K562 (cell line): Measurements from ENCODE around the gene GNA14. TPM values are rescaled to one million over a fixed set of nuclear protein-coding genes. Genes with fewer than 3 reads are reported as not detected.

Experiments
- ATAC-seq: fragments of 200-7000 bp; cut with Tn5 transposase; 3 replicates; pipeline ENCODE4 v1.9.1; 2020; ENCODE audit warnings: moderate library complexity
- BruUV-seq: library from RNA; stranded (reverse); fragments of 400-500 nt; replicated peaks from 2 replicates; lab custom pipeline; 2021; lab: Mats Ljungman, UMichigan
- CTCF ChIA-PET: fragments of 300-600 bp; formaldehyde crosslinking; extraction: SDS; loops from one replicate; lab custom pipeline; 2021; ENCODE audit warnings: low intra/inter-chr PET ratio; lab: Yijun Ruan, JAX
- POLR2A ChIA-PET: fragments of 300-600, 350-650 bp; sonication (Branson Sonifier 250); formaldehyde crosslinking; extraction: SDS; loops from one replicate; lab custom pipeline; 2021; ENCODE audit warnings: antibody characterized with exemption, inconsistent platforms; lab: Yijun Ruan, JAX
- DNase-seq, 4 experiments: peaks; one replicate each; pipeline versions ENCODE4 v3.0.0 to v3.0.0-alpha.2; 2011 to 2018; ENCODE audit warnings: low spot score in 3 of 4, mixed read lengths in 3 of 4; ENCODE audit errors: extremely low read depth in 1 of 4
- FAIRE-seq: peaks from 2 replicates; lab custom pipeline; 2011; peaks lifted over from hg19 to GRCh38; lab: Jason Lieb, UNC
- H2AFZ ChIP-seq: 2 replicates; pipeline ENCODE4 v1.6.0; 2011; ENCODE audit warnings: low read depth, low read length, control low read depth, inconsistent platforms
- H3K27ac ChIP-seq: fragments of 200-600 bp; 3 replicates; pipeline ENCODE4 v1.8.0; 2011; ENCODE audit warnings: low read depth, mild to moderate bottlenecking, control low read depth, inconsistent platforms, low read length, moderate library complexity, mixed read lengths; ENCODE audit errors: extremely low read depth
- H3K27me3 ChIP-seq, 2 experiments: fragments of 300-600 bp in 1 of 2; 2 replicates in 1 of 2; 3 replicates in 1 of 2; pipeline versions ENCODE4 v1.6.0 to v1.8.0; 2011; ENCODE audit warnings: inconsistent platforms in 2 of 2, low read length in 2 of 2, mild to moderate bottlenecking in 1 of 2, mixed read lengths in 1 of 2, moderate library complexity in 1 of 2; ENCODE audit not compliant: control insufficient read depth in 2 of 2, insufficient read depth in 2 of 2
- H3K36me3 ChIP-seq: fragments of 300-600 bp; 3 replicates; pipeline ENCODE4 v1.8.0; 2011; ENCODE audit warnings: mild to moderate bottlenecking, low read length, inconsistent platforms; ENCODE audit not compliant: control insufficient read depth, insufficient read depth
- H3K4me1 ChIP-seq, 2 experiments: fragments of 200-600 bp in 1 of 2; replicated peaks in 1 of 2; 2 replicates in 1 of 2; 3 replicates in 1 of 2; pipeline versions ENCODE4 v1.5.1 to v1.8.0; 2011; ENCODE audit warnings: inconsistent platforms in 2 of 2, low read length in 2 of 2, mild to moderate bottlenecking in 1 of 2, mixed read lengths in 1 of 2, moderate library complexity in 1 of 2; ENCODE audit not compliant: control insufficient read depth in 2 of 2, insufficient read depth in 2 of 2
- H3K4me2 ChIP-seq: 2 replicates; pipeline ENCODE4 v1.6.1; 2011; ENCODE audit warnings: low read length, control low read depth, inconsistent platforms, mixed read lengths; ENCODE audit not compliant: insufficient read depth
- H3K4me3 ChIP-seq: fragments of 200-600 bp; sonication (generic), shearing (Covaris generic); 2 replicates; pipeline ENCODE4 v1.5.1; 2016; ENCODE audit warnings: control low read depth, inconsistent platforms
- H3K79me2 ChIP-seq: fragments of 200-600 bp; 3 replicates; pipeline ENCODE4 v1.8.0; 2011; ENCODE audit warnings: low read length, inconsistent platforms; ENCODE audit not compliant: control insufficient read depth, insufficient read depth
- H3K9ac ChIP-seq, 2 experiments: 2 replicates each; pipeline versions ENCODE4 v1.6.0 to v1.6.1; 2011; ENCODE audit warnings: low read depth in 2 of 2, low read length in 2 of 2, control low read depth in 1 of 2, inconsistent platforms in 1 of 2, mild to moderate bottlenecking in 1 of 2, mixed read lengths in 1 of 2; ENCODE audit not compliant: insufficient read depth in 1 of 2
- H3K9me1 ChIP-seq: one replicate; pipeline ENCODE4 v1.6.0; 2011; ENCODE audit warnings: inconsistent platforms, mild to moderate bottlenecking, low read length, moderate library complexity; ENCODE audit not compliant: control insufficient read depth, insufficient read depth
- H3K9me3 ChIP-seq: replicated peaks from 2 replicates; pipeline ENCODE4 v1.5.1; 2011; ENCODE audit warnings: low read depth, low read length, inconsistent platforms; ENCODE audit not compliant: control insufficient read depth, insufficient read depth
- H4K20me1 ChIP-seq: replicated peaks from 2 replicates; pipeline ENCODE4 v1.6.1; 2011; ENCODE audit warnings: low read length, inconsistent platforms, mixed read lengths; ENCODE audit not compliant: control insufficient read depth, insufficient read depth
- ARID2 ChIP-seq: fragments of 450-650 bp; IDR thresholded peaks from 2 replicates; pipeline ENCODE4 v1.6.1; 2017; ENCODE audit warnings: antibody characterized with exemption, mild to moderate bottlenecking
- FOXK1 ChIP-seq: sonication (generic); formaldehyde crosslinking; IDR thresholded peaks from 2 replicates; pipeline ENCODE4 v1.8.0; 2022; ENCODE audit warnings: missing genetic modification reagents, mild to moderate bottlenecking, borderline replicate concordance
- HIVEP1 ChIP-seq: fragments of 250-450 bp; sonication (Bioruptor Pico); IDR thresholded peaks from 2 replicates; pipeline ENCODE4 v1.4.0; 2020; ENCODE audit warnings: mild to moderate bottlenecking
- HMG20B ChIP-seq: fragments of 250-450 bp; sonication (Bioruptor Pico); IDR thresholded peaks from 2 replicates; pipeline ENCODE4 v1.5.0; 2021; ENCODE audit warnings: mild to moderate bottlenecking
- RB1 ChIP-seq: fragments of 450-650 bp; IDR thresholded peaks from 2 replicates; pipeline ENCODE4 v1.6.1; 2017; ENCODE audit warnings: low read depth, mild to moderate bottlenecking
- TAF15 ChIP-seq: fragments of 200-400 bp; formaldehyde crosslinking; IDR thresholded peaks from 2 replicates; pipeline ENCODE4 v1.6.1; 2017; ENCODE audit warnings: mild to moderate bottlenecking, low read depth, low read length, moderate library complexity
- WGBS: fragments of 100-300 bp; shearing (Covaris generic); methylation state at CpG from one replicate; pipeline ENCODE4 v1.1.6; 2016; ENCODE audit warnings: low coverage, mixed read lengths; ENCODE audit not compliant: insufficient coverage; ENCODE audit errors: missing lambda C conversion rate; 5-methylcytosine and 5-hydroxymethylcytosine counted together
- in situ Hi-C: fragments of 300-500 bp; cut with MboI; formaldehyde crosslinking; loops from 4 replicates; pipeline ENCODE4 v1.15.0; 2018; ENCODE audit warnings: inconsistent platforms, mixed read lengths
- intact Hi-C: fragments of 100-400 bp; cut with micrococcal nuclease; formaldehyde crosslinking; loops from 2 replicates; pipeline ENCODE4 v1.14.2; 2022
- polyA plus RNA-seq, 8 experiments: library from polyadenylated mRNA; depleted of rRNA in 4 of 8; stranded (reverse) in 5 of 8; unstranded in 3 of 8; fragments of >200 nt; fragmentation: Nextera tagmentation in 2 of 8; fragmentation: Illumina TruSeq in 1 of 8; extraction: Ambion mirVana in 2 of 8; extraction: Trizol in 1 of 8; gene quantifications; 2 replicates each; pipeline versions ENCODE4 v1.2.1 to v1.2.3, GENCODE V29; 2011 to 2014; ENCODE audit warnings: inconsistent platforms in 1 of 8, missing spikeins in 1 of 8
- total RNA-seq, 7 experiments: library from RNA; depleted of rRNA in 6 of 7; stranded (reverse); fragments of >200 nt in 6 of 7; fragmentation: Illumina TruSeq in 2 of 7; extraction: Trizol in 2 of 7; gene quantifications; 2 replicates each; pipeline versions ENCODE4 v1.2.1 to v1.2.3, GENCODE V29; 2011 to 2021; ENCODE audit warnings: low replicate concordance in 1 of 7
- TF ChIP-seq, protein P1 (sequence below), 3 experiments: IDR thresholded peaks in 2 of 3; conservative IDR thresholded peaks in 1 of 3; 2 replicates each; pipeline ENCODE4 v1.5.1; 2011 to 2012; ENCODE audit warnings: low read length in 3 of 3, mild to moderate bottlenecking in 3 of 3, control low read depth in 2 of 3, improper control_type of control experiment in 1 of 3, inconsistent platforms in 1 of 3, low read depth in 1 of 3, mixed read lengths in 1 of 3, moderate library complexity in 1 of 3; ENCODE audit not compliant: insufficient read depth in 2 of 3
- TF ChIP-seq, protein P2 (sequence below), 2 experiments: fragments of 450-650 bp; formaldehyde crosslinking in 1 of 2; IDR thresholded peaks; 2 replicates each; pipeline versions ENCODE4 v1.4.0 to v1.6.1; 2014 to 2020; ENCODE audit warnings: mild to moderate bottlenecking in 2 of 2, borderline replicate concordance in 1 of 2, low read depth in 1 of 2

Gene GNA14
- total and polyA plus RNA-seq, 9 of the 15 experiments (the other 6 are each of a cell fraction or from before 2014, with no cell fraction given): 0.03 to 0.11 (median 0.03) TPM; not detected in 6

- DNase-seq (no peak), ATAC-seq (peak; percentile 57; the same call in 2 of the 3 replicates), FAIRE-seq (no peak)
- no peak overlapping the region for H2AFZ ChIP-seq
- H3K9ac ChIP-seq: no peak overlapping the region
- 0% methylated on average over 7 of the region's 10 CpGs for WGBS
- H3K9me3 ChIP-seq: no peaks in the 10 kb centered on the region
- no peaks in the 10 kb centered on the region for H4K20me1 ChIP-seq
- H3K4me2 ChIP-seq: no peak overlapping the region
- H3K4me1 ChIP-seq: no peaks in the 10 kb centered on the region
- no peaks in the 10 kb centered on the region for H3K9me1 ChIP-seq
- no peaks in the 10 kb centered on the region for H3K79me2 ChIP-seq
- intact Hi-C loops: loop anchor here (10.0 kb wide), 1 partner anchor 451 kb away; no protein-coding TSS in a partner anchor
- no peak overlapping the region for H3K4me3 ChIP-seq
- no peaks in the 10 kb centered on the region; a peak in 2 of 5 replicates for H3K27me3 ChIP-seq
- POLR2A ChIA-PET: no interaction called here
- in situ Hi-C loops: no loop called here
- no TSS peak for BruUV-seq
- H3K36me3 ChIP-seq: no peaks in the 10 kb centered on the region
- CTCF ChIA-PET: no interaction called here
- H3K27ac ChIP-seq: no peak overlapping the region
- TF ChIP-seq, protein P1, sequence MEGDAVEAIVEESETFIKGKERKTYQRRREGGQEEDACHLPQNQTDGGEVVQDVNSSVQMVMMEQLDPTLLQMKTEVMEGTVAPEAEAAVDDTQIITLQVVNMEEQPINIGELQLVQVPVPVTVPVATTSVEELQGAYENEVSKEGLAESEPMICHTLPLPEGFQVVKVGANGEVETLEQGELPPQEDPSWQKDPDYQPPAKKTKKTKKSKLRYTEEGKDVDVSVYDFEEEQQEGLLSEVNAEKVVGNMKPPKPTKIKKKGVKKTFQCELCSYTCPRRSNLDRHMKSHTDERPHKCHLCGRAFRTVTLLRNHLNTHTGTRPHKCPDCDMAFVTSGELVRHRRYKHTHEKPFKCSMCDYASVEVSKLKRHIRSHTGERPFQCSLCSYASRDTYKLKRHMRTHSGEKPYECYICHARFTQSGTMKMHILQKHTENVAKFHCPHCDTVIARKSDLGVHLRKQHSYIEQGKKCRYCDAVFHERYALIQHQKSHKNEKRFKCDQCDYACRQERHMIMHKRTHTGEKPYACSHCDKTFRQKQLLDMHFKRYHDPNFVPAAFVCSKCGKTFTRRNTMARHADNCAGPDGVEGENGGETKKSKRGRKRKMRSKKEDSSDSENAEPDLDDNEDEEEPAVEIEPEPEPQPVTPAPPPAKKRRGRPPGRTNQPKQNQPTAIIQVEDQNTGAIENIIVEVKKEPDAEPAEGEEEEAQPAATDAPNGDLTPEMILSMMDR (IDR thresholded peaks at IDR 0.05 in 2 of 3, conservative IDR thresholded peaks at IDR 0.05 in 1 of 3; ENCODE audit: insufficient read depth in 2 of 3, low read depth in 1 of 3, low read length in 3 of 3): peak in 1 of 3 experiments; percentile 37; a peak in 2 of 6 replicates
- TF ChIP-seq TAF15: no peak
- no peak for TF ChIP-seq FOXK1 (CRISPR knock-in tag)
- no peak for TF ChIP-seq HMG20B (CRISPR knock-in tag)
- TF ChIP-seq, protein P2, sequence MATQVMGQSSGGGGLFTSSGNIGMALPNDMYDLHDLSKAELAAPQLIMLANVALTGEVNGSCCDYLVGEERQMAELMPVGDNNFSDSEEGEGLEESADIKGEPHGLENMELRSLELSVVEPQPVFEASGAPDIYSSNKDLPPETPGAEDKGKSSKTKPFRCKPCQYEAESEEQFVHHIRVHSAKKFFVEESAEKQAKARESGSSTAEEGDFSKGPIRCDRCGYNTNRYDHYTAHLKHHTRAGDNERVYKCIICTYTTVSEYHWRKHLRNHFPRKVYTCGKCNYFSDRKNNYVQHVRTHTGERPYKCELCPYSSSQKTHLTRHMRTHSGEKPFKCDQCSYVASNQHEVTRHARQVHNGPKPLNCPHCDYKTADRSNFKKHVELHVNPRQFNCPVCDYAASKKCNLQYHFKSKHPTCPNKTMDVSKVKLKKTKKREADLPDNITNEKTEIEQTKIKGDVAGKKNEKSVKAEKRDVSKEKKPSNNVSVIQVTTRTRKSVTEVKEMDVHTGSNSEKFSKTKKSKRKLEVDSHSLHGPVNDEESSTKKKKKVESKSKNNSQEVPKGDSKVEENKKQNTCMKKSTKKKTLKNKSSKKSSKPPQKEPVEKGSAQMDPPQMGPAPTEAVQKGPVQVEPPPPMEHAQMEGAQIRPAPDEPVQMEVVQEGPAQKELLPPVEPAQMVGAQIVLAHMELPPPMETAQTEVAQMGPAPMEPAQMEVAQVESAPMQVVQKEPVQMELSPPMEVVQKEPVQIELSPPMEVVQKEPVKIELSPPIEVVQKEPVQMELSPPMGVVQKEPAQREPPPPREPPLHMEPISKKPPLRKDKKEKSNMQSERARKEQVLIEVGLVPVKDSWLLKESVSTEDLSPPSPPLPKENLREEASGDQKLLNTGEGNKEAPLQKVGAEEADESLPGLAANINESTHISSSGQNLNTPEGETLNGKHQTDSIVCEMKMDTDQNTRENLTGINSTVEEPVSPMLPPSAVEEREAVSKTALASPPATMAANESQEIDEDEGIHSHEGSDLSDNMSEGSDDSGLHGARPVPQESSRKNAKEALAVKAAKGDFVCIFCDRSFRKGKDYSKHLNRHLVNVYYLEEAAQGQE (IDR thresholded peaks at IDR 0.05; ENCODE audit: borderline replicate concordance): 0 out of 2 replicates have a peak, but pooled peaks have one; percentile 9
- TF ChIP-seq, protein P2 (CRISPR knock-in tag; IDR thresholded peaks at IDR 0.05; ENCODE audit: low read depth): no peak
- TF ChIP-seq RB1: no peak
- no peak for TF ChIP-seq HIVEP1 (CRISPR knock-in tag)
- TF ChIP-seq ARID2: no peak
These were observed 26.0 kb upstream of the GNA14 start for GRCh38 chr9:77673941-77674791.
